Measurements from ENCODE around the gene CLCA4.

Gene CLCA4

GRCh38 chr1:86596741-86597290 is 49.9 kb downstream of the CLCA4 start:
- TF ChIP-seq MAX (IDR thresholded peaks at IDR 0.05) (no peak), TEAD4 (IDR thresholded peaks at IDR 0.05) (no peak), FOXM1 (IDR thresholded peaks at IDR 0.05; ENCODE audit: borderline replicate concordance, low read depth) (no peak), EGR1 (IDR thresholded peaks at IDR 0.05) (no peak), TCF12 (IDR thresholded peaks at IDR 0.05; ENCODE audit: low read depth) (no peak)

GRCh38 chr1:86616433-86616832 is 69.6 kb downstream of the CLCA4 start:
- TF ChIP-seq EGR1 (IDR thresholded peaks at IDR 0.05) = no peak
- no peak for TF ChIP-seq RAD21 (IDR thresholded peaks at IDR 0.05; ENCODE audit: low read depth)
- TF ChIP-seq NFIC (IDR thresholded peaks at IDR 0.05) = no peak

- TF ChIP-seq RAD21 (IDR thresholded peaks at IDR 0.05; ENCODE audit: low read depth) (no peak), CEBPB (IDR thresholded peaks at IDR 0.05) (no peak), MAX (IDR thresholded peaks at IDR 0.05) (no peak), NFIC (IDR thresholded peaks at IDR 0.05) (no peak), CREB1 (IDR thresholded peaks at IDR 0.05; ENCODE audit: low read depth) (no peak), USF1 (IDR thresholded peaks at IDR 0.05) (no peak), ZBTB7A (IDR thresholded peaks at IDR 0.05; ENCODE audit: low read depth) (no peak), TEAD4 (IDR thresholded peaks at IDR 0.05) (no peak), TCF12 (IDR thresholded peaks at IDR 0.05; ENCODE audit: low read depth) (no peak), REST (IDR thresholded peaks at IDR 0.05; ENCODE audit: low read depth) (no peak), EGR1 (IDR thresholded peaks at IDR 0.05) (no peak), YY1 (IDR thresholded peaks at IDR 0.05; ENCODE audit: low read depth) (no peak), FOXM1 (IDR thresholded peaks at IDR 0.05; ENCODE audit: borderline replicate concordance, low read depth) (no peak), TAF1 (IDR thresholded peaks at IDR 0.05; ENCODE audit: low read depth) (no peak), EP300 (IDR thresholded peaks at IDR 0.05; ENCODE audit: borderline replicate concordance) (no peak)
These were observed 70.0 kb downstream of the CLCA4 start for GRCh38 chr1:86616871-86617270.

- TF ChIP-seq TCF12 (IDR thresholded peaks at IDR 0.05; ENCODE audit: low read depth) (no peak), CREB1 (IDR thresholded peaks at IDR 0.05; ENCODE audit: low read depth) (no peak), TEAD4 (IDR thresholded peaks at IDR 0.05) (no peak), EP300 (IDR thresholded peaks at IDR 0.05; ENCODE audit: borderline replicate concordance) (no peak), FOXM1 (IDR thresholded peaks at IDR 0.05; ENCODE audit: borderline replicate concordance, low read depth) (no peak), YY1 (IDR thresholded peaks at IDR 0.05; ENCODE audit: low read depth) (no peak), MAX (IDR thresholded peaks at IDR 0.05) (no peak), TAF1 (IDR thresholded peaks at IDR 0.05; ENCODE audit: low read depth) (no peak), USF1 (IDR thresholded peaks at IDR 0.05) (no peak), CEBPB (IDR thresholded peaks at IDR 0.05) (no peak), NFIC (IDR thresholded peaks at IDR 0.05) (no peak), RAD21 (IDR thresholded peaks at IDR 0.05; ENCODE audit: low read depth) (no peak), EGR1 (IDR thresholded peaks at IDR 0.05) (no peak), REST (IDR thresholded peaks at IDR 0.05; ENCODE audit: low read depth) (no peak)
These were observed 71.5 kb downstream of the CLCA4 start for GRCh38 chr1:86618358-86618757.

GRCh38 chr1:86619313-86619712 is 72.4 kb downstream of the CLCA4 start:
- TF ChIP-seq TEAD4 (IDR thresholded peaks at IDR 0.05) (no peak), NFIC (IDR thresholded peaks at IDR 0.05) (no peak), EGR1 (IDR thresholded peaks at IDR 0.05) (no peak), MAX (IDR thresholded peaks at IDR 0.05) (no peak), ZBTB7A (IDR thresholded peaks at IDR 0.05; ENCODE audit: low read depth) (no peak), USF1 (IDR thresholded peaks at IDR 0.05) (no peak), CREB1 (IDR thresholded peaks at IDR 0.05; ENCODE audit: low read depth) (no peak)
